Transverse colon (tissue), 4 donors: ENCODE measurements around the gene KIF2C. TPM values are rescaled to one million over a fixed set of nuclear protein-coding genes. Genes with fewer than 3 reads are reported as not detected.
A peak's percentile ranks its signal among the peaks of the same experiment; 100 is the strongest.

Source experiments
- DNase-seq: peaks from one replicate; pipeline ENCODE4 v3.0.0-alpha.2; 2019
- H3K27ac ChIP-seq, 4 donors: fragments of 200-600 bp; sonication (generic); 2 replicates each; pipeline ENCODE4 v1.5.1; 2016 to 2018; ENCODE audit warnings: inconsistent platforms in 4 of 4
- H3K27me3 ChIP-seq: fragments of 200-600 bp; sonication (generic); 2 replicates; pipeline ENCODE4 v1.5.1; 2017; ENCODE audit warnings: inconsistent platforms
- H3K36me3 ChIP-seq, 4 donors: fragments of 200-600 bp; sonication (generic); 2 replicates each; pipeline ENCODE4 v1.5.1; 2017 to 2019; ENCODE audit warnings: inconsistent platforms in 4 of 4
- H3K4me1 ChIP-seq, 4 donors: fragments of 200-600 bp; sonication (generic); 2 replicates each; pipeline ENCODE4 v1.5.1; 2017 to 2020; ENCODE audit warnings: inconsistent platforms in 4 of 4
- H3K4me3 ChIP-seq, 4 donors: fragments of 200-600 bp; sonication (generic); 1 replicate in 1 of 4; 2 replicates in 3 of 4; pipeline versions ENCODE4 v1.5.1 to v1.6.1; 2017 to 2019; ENCODE audit warnings: inconsistent platforms in 4 of 4
- H3K9me3 ChIP-seq, 2 donors: fragments of 200-600 bp; sonication (generic); 2 replicates each; pipeline ENCODE4 v1.5.1; 2017 to 2019; ENCODE audit warnings: inconsistent platforms in 2 of 2
- EP300 ChIP-seq: sonication (generic); formaldehyde crosslinking; IDR thresholded peaks from one replicate; pipeline ENCODE4 v1.6.1; 2017; ENCODE audit warnings: antibody characterized with exemption, low read depth
- POLR2A ChIP-seq: fragments of 450-650 bp; IDR thresholded peaks from one replicate; pipeline ENCODE4 v1.6.1; 2016; ENCODE audit warnings: antibody characterized with exemption, mild to moderate bottlenecking, moderate library complexity
- POLR2AphosphoS5 ChIP-seq, 3 donors: sonication (generic); formaldehyde crosslinking; IDR thresholded peaks; one replicate each; pipeline ENCODE4 v1.6.1; 2016; ENCODE audit warnings: antibody characterized with exemption in 3 of 3
- WGBS, 2 donors: methylation state at CpG; one replicate each; pipeline ENCODE4 v1.1.5; 2018; ENCODE audit warnings: low coverage in 1 of 2; 5-methylcytosine and 5-hydroxymethylcytosine counted together
- in situ Hi-C, 4 donors: fragments of 200-750 bp; cut with MboI; loops; one replicate each; pipeline versions ENCODE4 v1.15.0 to v1.15.1; 2017; ENCODE audit warnings: low sequenced_read_pairs in 3 of 4, low pct_ligation_motif_present in 1 of 4, low pct_unique_long_range_greater_than_20kb in 1 of 4
- intact Hi-C: fragments of 100-400 bp; cut with DNase I; formaldehyde crosslinking; loops from one replicate; pipeline ENCODE4 v1.15.1; 2023; ENCODE audit warnings: low total_unique reads
- total RNA-seq, 4 donors: library from RNA; depleted of rRNA; stranded (reverse); fragments of >200 nt; gene quantifications; one replicate each; pipeline ENCODE4 v1.1.0, GENCODE V29; 2016
- TF ChIP-seq, protein P1 (sequence below), 5 experiments: fragments of 200-600 bp in 3 of 5; fragments of 450-650 bp in 2 of 5; sonication (generic) in 3 of 5; IDR thresholded peaks; 1 replicate in 2 of 5; 2 replicates in 3 of 5; pipeline ENCODE4 v1.5.1; 2016 to 2017; ENCODE audit warnings: antibody characterized with exemption in 5 of 5, inconsistent platforms in 3 of 5, mild to moderate bottlenecking in 2 of 5, moderate library complexity in 1 of 5

The KIF2C gene
- total RNA-seq, 4 donors from 2014 or later, result 0.95 to 8.0 (median 1.9) TPM; not detected in 1

DNA sequence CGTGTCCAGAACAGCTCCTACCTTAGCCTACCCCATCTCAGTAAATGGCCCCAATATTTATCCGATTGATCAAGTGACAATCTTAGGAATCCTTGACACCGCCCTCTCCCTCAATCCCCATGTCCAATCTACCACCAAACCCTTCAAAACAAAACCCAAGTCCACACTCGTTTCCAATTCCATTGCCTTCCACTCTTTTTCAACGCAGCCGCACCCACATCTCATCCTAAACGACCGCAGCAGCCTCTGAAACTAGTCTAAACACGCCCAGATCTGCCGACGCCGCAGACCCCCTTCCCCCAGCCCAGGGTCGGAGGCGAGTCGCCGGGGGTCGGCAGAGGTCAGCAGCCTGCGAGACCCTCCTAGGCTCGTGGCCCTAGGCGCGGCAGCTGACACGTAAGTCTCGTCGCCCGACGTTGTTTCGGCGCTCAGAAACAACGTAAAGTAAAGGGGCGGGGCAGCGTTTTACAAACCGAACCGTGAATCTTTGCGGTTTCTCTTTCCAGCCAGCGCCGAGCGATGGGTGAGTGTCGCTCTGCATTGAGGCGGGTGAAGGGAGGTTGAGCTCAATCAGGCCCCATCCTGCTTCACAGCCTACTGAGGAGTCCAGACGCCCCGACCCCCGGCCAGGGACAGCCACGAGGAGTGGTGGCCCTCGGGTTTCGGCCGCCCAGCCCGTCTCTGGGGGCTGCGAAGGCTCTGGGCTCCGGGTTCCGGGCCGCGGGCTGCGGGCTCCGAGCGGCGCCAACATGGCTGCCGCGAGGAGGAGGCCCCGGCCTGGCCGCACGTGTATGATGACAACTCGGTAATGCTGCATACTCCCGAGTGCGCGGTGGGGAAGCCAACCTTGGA lies 35.7 kb downstream of the KIF2C start, which contains the start of gene RPS8:
RPS8 (plus strand) TSS at position 463 of the 852 bp plus-strand sequence; CDS start at position 520, 57 bp downstream.
- intact Hi-C loops, result loop anchor here (5.0 kb wide), 1 partner anchor 527 kb away; no protein-coding TSS in a partner anchor
- WGBS, 2 donors, result 0 to 1% methylated on average over 4 to 46 of the region's 65 CpGs
- TF ChIP-seq EP300, result no peak
- TF ChIP-seq, protein P1, sequence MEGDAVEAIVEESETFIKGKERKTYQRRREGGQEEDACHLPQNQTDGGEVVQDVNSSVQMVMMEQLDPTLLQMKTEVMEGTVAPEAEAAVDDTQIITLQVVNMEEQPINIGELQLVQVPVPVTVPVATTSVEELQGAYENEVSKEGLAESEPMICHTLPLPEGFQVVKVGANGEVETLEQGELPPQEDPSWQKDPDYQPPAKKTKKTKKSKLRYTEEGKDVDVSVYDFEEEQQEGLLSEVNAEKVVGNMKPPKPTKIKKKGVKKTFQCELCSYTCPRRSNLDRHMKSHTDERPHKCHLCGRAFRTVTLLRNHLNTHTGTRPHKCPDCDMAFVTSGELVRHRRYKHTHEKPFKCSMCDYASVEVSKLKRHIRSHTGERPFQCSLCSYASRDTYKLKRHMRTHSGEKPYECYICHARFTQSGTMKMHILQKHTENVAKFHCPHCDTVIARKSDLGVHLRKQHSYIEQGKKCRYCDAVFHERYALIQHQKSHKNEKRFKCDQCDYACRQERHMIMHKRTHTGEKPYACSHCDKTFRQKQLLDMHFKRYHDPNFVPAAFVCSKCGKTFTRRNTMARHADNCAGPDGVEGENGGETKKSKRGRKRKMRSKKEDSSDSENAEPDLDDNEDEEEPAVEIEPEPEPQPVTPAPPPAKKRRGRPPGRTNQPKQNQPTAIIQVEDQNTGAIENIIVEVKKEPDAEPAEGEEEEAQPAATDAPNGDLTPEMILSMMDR (IDR thresholded peaks at IDR 0.05), result no peak
- TF ChIP-seq POLR2AphosphoS5 (IDR thresholded peaks at IDR 0.05), result peak; percentile 99
- TF ChIP-seq POLR2A, result peak; percentile 97
- peak; percentile 95 for DNase-seq
- in situ Hi-C loops, result loop anchor here in 2 of 4 donors (25.0 kb wide), 2 partner anchors 237 to 537 kb away; partner anchors contain the start of genes HECTD3 (in 1 of the 2) and UROD (in 1 of the 2)
- Histone ChIP-seq H3K4me3 (peak within 1 kb of the TSS; percentile 72 to 81 (median 78)), H3K4me1 (peaks cover 9 to 29% (median 21%) of the 10 kb centered on the region in 4 donors), H3K9me3 (no peaks in the 10 kb centered on the region), H3K27me3 (no peaks in the 10 kb centered on the region), H3K27ac (peak within 1 kb of the TSS; percentile 92 to 97 (median 95)), H3K36me3 (peaks cover 0 to 20% (median 4%) of the 10 kb centered on the region in 4 donors)

GRCh38 chr1:44775930-44776729 lies 36.5 kb downstream of the KIF2C start:
- 5% methylated on average over 36 of the region's 36 CpGs; no CpG with 5 or more reads in 1 of the 2 donors for WGBS, 2 donors
- Histone ChIP-seq H3K9me3 (no peaks in the 10 kb centered on the region), H3K4me3 (peak overlapping the region; percentile 72 to 81 (median 78)), H3K4me1 (peaks cover 9 to 29% (median 21%) of the 10 kb centered on the region in 4 donors), H3K27ac (peak overlapping the region; percentile 92 to 97 (median 95)), H3K27me3 (no peaks in the 10 kb centered on the region), H3K36me3 (peaks cover 0 to 20% (median 4%) of the 10 kb centered on the region in 4 donors)
- intact Hi-C loops (loop anchor here (5.0 kb wide), 1 partner anchor 526 kb away; no protein-coding TSS in a partner anchor), in situ Hi-C loops (loop anchor here in 2 of 4 donors (25.0 kb wide), 2 partner anchors 236 to 536 kb away; partner anchors contain the start of genes HECTD3 (in 1 of the 2) and UROD (in 1 of the 2))
- TF ChIP-seq, protein P1 (IDR thresholded peaks at IDR 0.05), result no peak
- TF ChIP-seq POLR2A (no peak), EP300 (no peak)
- DNase-seq, result peak; percentile 42

GRCh38 chr1:44776730-44777068 lies 37.1 kb downstream of the KIF2C start:
- TF ChIP-seq, protein P1 (IDR thresholded peaks at IDR 0.05), result no peak
- TF ChIP-seq EP300, result no peak
- no peak for TF ChIP-seq POLR2AphosphoS5 (IDR thresholded peaks at IDR 0.05)
- TF ChIP-seq POLR2A, result no peak
- DNase-seq, result no peak
- Histone ChIP-seq H3K36me3 (peaks cover 0 to 20% (median 4%) of the 10 kb centered on the region in 4 donors), H3K27me3 (no peaks in the 10 kb centered on the region), H3K9me3 (no peaks in the 10 kb centered on the region), H3K4me1 (peaks cover 9 to 29% (median 21%) of the 10 kb centered on the region in 4 donors), H3K27ac (peak overlapping the region; percentile 92 to 97 (median 95)), H3K4me3 (peak overlapping the region; percentile 72 to 81 (median 78))
- in situ Hi-C loops (loop anchor here in 2 of 4 donors (25.0 kb wide), 2 partner anchors 236 to 536 kb away; partner anchors contain the start of genes HECTD3 (in 1 of the 2) and UROD (in 1 of the 2)), intact Hi-C loops (loop anchor here (5.0 kb wide), 1 partner anchor 526 kb away; no protein-coding TSS in a partner anchor)
- WGBS, 2 donors, result 19 to 25% methylated on average over 4 to 12 of the region's 12 CpGs
